GM12801 (cell line): ENCODE results near the gene DET1.

Experiments used
- TF ChIP-seq, protein P1 (sequence below): IDR thresholded peaks from one replicate; pipeline ENCODE4 v1.5.1; 2011; ENCODE audit warnings: control low read depth; ENCODE audit not compliant: insufficient read length; ENCODE audit errors: extremely low read depth

DET1 gene

DNA sequence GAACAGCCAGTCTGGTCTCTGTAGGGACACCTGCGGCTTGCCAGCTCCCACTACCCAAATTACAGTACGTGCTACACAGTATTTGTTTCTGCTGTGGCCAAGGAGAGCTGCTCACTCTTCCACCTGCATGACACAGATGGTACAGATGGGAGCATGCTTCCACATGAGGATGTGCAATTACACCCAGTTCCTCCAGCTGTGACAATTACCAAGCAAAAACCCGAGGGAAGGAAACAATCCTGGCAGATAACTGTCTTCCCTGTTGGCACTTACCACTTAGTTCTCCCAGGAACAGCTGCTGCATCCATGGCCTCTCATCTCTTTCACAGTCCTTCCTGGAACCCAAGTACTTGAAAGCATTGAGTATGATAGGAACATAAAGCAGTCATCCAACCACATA is 34.4 kb downstream of the DET1 start:
- TF ChIP-seq, protein P1, sequence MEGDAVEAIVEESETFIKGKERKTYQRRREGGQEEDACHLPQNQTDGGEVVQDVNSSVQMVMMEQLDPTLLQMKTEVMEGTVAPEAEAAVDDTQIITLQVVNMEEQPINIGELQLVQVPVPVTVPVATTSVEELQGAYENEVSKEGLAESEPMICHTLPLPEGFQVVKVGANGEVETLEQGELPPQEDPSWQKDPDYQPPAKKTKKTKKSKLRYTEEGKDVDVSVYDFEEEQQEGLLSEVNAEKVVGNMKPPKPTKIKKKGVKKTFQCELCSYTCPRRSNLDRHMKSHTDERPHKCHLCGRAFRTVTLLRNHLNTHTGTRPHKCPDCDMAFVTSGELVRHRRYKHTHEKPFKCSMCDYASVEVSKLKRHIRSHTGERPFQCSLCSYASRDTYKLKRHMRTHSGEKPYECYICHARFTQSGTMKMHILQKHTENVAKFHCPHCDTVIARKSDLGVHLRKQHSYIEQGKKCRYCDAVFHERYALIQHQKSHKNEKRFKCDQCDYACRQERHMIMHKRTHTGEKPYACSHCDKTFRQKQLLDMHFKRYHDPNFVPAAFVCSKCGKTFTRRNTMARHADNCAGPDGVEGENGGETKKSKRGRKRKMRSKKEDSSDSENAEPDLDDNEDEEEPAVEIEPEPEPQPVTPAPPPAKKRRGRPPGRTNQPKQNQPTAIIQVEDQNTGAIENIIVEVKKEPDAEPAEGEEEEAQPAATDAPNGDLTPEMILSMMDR: no peak

DNA sequence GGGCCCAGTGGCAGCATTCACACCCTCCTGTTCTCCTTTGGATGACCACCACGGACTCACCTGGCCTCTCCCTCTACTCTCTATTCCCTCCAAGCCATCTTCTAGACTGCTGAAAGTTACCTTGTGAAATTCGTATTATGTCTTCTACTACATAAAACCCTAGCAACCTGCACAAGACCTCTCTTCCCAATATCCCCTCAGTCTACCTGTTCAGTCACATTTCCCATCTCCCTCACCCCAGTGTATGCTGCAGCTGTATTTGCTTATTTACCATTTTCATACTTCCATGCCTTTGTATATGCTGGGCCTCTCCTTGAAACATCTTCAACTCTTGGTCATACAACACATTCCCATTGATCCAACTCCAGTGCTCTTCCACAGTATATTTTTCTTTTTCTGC is 35.3 kb downstream of the DET1 start:
- TF ChIP-seq, protein P1: no peak

GRCh38 chr15:88509964-88510363 is 36.5 kb downstream of the DET1 start:
- TF ChIP-seq, protein P1: no peak

DNA sequence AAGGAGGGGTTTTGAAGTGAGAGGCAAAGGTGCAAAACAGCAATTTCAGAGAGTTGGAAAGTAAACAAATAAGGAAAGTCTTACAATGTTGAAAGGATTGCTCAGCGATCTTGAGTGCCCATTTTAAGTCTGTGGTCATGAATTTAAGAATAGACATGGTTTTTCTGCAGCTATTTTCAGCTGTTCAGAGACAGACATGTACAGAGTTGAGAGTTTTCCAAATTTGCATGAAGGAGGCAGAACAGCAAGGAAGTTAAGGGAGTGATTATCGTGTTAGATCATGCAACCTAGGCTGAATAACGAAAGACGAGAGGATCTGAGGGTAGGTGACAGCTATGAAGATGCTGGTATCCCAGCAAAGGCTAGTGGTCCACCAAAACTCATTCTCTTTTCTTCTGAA is 37.2 kb downstream of the DET1 start:
- TF ChIP-seq, protein P1: no peak

- TF ChIP-seq, protein P1: no peak
Observed at GRCh38 chr15:88506628-88507027, 39.9 kb downstream of the DET1 start.

- TF ChIP-seq, protein P1: no peak
Observed at GRCh38 chr15:88505721-88506120, 40.8 kb downstream of the DET1 start.

DNA sequence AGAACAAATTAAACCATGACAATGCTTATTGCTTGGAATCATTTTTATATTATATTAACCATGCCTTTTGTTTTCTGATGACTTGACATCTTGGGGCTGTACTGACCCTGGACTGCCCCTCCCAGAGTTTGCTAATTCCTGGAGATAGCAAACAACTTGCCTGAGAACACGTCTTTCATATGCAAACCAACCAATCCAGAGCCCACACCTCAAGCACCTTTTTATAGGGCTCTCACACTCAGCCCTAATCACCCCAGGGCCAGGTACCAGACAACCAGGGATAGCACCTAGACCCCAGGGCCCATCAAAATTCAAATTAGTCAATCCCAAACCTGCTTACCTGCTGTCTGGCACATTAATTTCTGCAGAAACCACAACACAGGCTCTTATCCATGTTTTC is 42.0 kb downstream of the DET1 start:
- TF ChIP-seq, protein P1: no peak

DNA sequence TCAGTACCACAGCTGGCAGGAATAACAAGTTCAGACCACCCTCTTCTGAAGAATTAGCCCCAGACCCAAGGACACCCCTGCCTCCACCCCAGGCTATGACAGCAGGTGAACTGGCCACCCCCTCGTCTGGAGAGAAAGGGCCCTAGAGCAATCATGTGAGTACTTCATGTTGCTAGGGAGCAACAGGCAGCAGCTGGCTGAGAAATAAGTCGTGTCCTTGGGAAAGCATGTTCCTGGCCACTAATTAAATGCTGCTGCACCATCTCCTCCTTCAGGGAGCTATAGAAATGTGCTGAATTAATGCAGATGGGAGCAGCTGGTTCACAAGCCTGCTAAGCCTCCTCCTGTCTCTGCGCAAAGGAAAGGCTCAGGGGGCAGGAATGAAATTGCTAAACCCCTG is 47.5 kb downstream of the DET1 start:
- TF ChIP-seq, protein P1: no peak
